Astrocyte (in vitro differentiated cells and primary cell): ENCODE measurements around the gene GFER. TPM values are rescaled to one million over a fixed set of nuclear protein-coding genes. Genes with fewer than 3 reads are reported as not detected.

Experiments used
- DNase-seq: peaks from one replicate; pipeline ENCODE4 v3.0.0-alpha.2; 2010; ENCODE audit warnings: low read depth
- FAIRE-seq: peaks from 2 replicates; lab custom pipeline; 2011; peaks lifted over from hg19 to GRCh38; lab: Jason Lieb, UNC
- H2AFZ ChIP-seq: 2 replicates; pipeline ENCODE4 v1.6.0; 2012; ENCODE audit warnings: low read depth, low read length, inconsistent platforms
- H3K27ac ChIP-seq: 2 replicates; pipeline ENCODE4 v1.5.1; 2011; ENCODE audit warnings: low read depth, low read length, inconsistent platforms
- H3K27me3 ChIP-seq: 2 replicates; pipeline ENCODE4 v1.6.0; 2011; ENCODE audit warnings: low read length, inconsistent platforms; ENCODE audit not compliant: insufficient read depth
- H3K36me3 ChIP-seq: 2 replicates; pipeline ENCODE4 v1.5.1; 2011; ENCODE audit warnings: low read length, inconsistent platforms; ENCODE audit not compliant: insufficient read depth
- H3K4me1 ChIP-seq: 2 replicates; pipeline ENCODE4 v1.5.1; 2011; ENCODE audit warnings: low read length, inconsistent platforms; ENCODE audit not compliant: insufficient read depth
- H3K4me2 ChIP-seq: 2 replicates; pipeline ENCODE4 v1.6.0; 2012; ENCODE audit warnings: low read length, inconsistent platforms
- H3K4me3 ChIP-seq: 2 replicates; pipeline ENCODE4 v1.5.1; 2011; ENCODE audit warnings: low read depth, mild to moderate bottlenecking, low read length, inconsistent platforms; ENCODE audit not compliant: insufficient read depth
- H3K79me2 ChIP-seq: 2 replicates; pipeline ENCODE4 v1.6.0; 2012; ENCODE audit warnings: mild to moderate bottlenecking, low read length, inconsistent platforms; ENCODE audit not compliant: insufficient read depth
- H3K9ac ChIP-seq: 2 replicates; pipeline ENCODE4 v1.6.0; 2012; ENCODE audit warnings: mild to moderate bottlenecking, low read length, inconsistent platforms
- H3K9me3 ChIP-seq: 2 replicates; pipeline ENCODE4 v1.5.1; 2012; ENCODE audit warnings: low read depth, mild to moderate bottlenecking, low read length, inconsistent platforms; ENCODE audit not compliant: insufficient read depth
- H4K20me1 ChIP-seq: 2 replicates; pipeline ENCODE4 v1.6.0; 2012; ENCODE audit warnings: low read length, inconsistent platforms; ENCODE audit not compliant: insufficient read depth
- H3K27ac Mint-ChIP-seq: one replicate; pipeline ENCODE4 v1.8.0; 2021; ENCODE audit warnings: mild to moderate bottlenecking, mixed read lengths; ENCODE audit not compliant: unreplicated experiment
- H3K27me3 Mint-ChIP-seq: one replicate; pipeline ENCODE4 v1.8.0; 2021; ENCODE audit warnings: low read depth, mixed read lengths; ENCODE audit not compliant: unreplicated experiment
- H3K36me3 Mint-ChIP-seq: one replicate; pipeline ENCODE4 v1.8.0; 2021; ENCODE audit warnings: low read depth, mixed read lengths; ENCODE audit not compliant: unreplicated experiment
- H3K4me1 Mint-ChIP-seq: one replicate; pipeline ENCODE4 v1.8.0; 2021; ENCODE audit warnings: low read depth, mixed read lengths; ENCODE audit not compliant: unreplicated experiment
- H3K4me3 Mint-ChIP-seq: one replicate; pipeline ENCODE4 v1.8.0; 2021; ENCODE audit warnings: mild to moderate bottlenecking, moderate library complexity, mixed read lengths; ENCODE audit not compliant: unreplicated experiment
- H3K9me3 Mint-ChIP-seq: one replicate; pipeline ENCODE4 v1.8.0; 2021; ENCODE audit warnings: mild to moderate bottlenecking, mixed read lengths; ENCODE audit not compliant: unreplicated experiment
- EZH2 ChIP-seq: IDR thresholded peaks from 2 replicates; pipeline ENCODE4 v1.6.1; 2012; ENCODE audit warnings: mild to moderate bottlenecking, low read length, inconsistent platforms; ENCODE audit not compliant: insufficient read depth
- total RNA-seq: library from RNA; stranded (reverse); gene quantifications from 2 replicates; pipeline ENCODE4 v1.2.1, GENCODE V29; 2021
- TF ChIP-seq, protein P1 (sequence below): IDR thresholded peaks from 2 replicates; pipeline ENCODE4 v1.5.1; 2011; ENCODE audit warnings: low read depth, mild to moderate bottlenecking, inconsistent platforms, low read length, moderate library complexity; ENCODE audit not compliant: insufficient read depth

The GFER gene
- total RNA-seq, 1 donor from 2014 or later, result 30.4 TPM

DNA sequence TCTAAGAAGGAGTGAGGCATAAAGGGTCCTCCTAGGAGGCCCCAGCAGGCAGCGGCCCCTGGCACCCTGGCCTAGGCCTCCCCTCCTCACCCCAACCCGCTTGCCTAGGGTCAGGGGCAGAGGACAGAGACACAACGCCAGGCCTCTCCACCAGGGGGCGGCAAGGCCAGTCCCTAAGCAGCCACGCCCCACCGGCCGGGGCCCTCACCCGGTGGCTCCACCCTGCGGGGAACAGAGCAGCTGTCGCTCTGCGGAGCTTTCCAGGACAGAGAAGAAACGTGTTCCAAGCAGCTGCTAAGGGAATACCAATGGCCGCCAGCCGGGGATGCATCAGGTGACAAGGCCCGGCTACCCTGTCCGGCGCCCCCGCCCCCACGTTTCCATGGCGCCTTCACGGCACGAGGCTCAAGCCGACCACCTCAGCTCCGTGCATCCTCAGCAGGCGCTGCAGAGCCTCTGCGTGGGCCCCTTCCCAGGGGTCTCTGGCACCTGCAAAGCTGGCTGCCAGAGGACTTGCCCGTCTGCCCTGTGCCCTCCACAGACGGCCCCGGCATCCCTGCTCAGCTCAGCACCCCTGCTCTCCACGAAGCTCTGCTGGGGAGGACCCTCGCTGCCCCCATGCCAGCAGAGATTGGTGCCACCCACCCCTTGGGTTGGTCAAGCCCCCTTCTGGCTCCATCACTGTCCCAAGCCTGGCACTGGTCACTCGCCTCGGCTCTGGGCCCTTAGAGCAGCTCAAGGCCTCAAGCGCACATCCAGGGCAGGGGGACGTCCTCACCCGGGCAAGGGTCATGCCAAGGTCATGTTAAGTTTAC, 20.0 kb downstream of the GFER start:
- no peaks in the 10 kb centered on the region for H3K9me3 ChIP-seq
- peak; percentile 50 for DNase-seq
- Mint-ChIP-seq H3K4me1 (peaks cover 18% of the 10 kb centered on the region), H3K27ac (peak overlapping the region; percentile 41), H3K27me3 (no peaks in the 10 kb centered on the region), H3K9me3 (no peaks in the 10 kb centered on the region), H3K4me3 (no peak overlapping the region), H3K36me3 (peaks cover 5% of the 10 kb centered on the region)
- no peak for TF ChIP-seq EZH2
- TF ChIP-seq, protein P1, sequence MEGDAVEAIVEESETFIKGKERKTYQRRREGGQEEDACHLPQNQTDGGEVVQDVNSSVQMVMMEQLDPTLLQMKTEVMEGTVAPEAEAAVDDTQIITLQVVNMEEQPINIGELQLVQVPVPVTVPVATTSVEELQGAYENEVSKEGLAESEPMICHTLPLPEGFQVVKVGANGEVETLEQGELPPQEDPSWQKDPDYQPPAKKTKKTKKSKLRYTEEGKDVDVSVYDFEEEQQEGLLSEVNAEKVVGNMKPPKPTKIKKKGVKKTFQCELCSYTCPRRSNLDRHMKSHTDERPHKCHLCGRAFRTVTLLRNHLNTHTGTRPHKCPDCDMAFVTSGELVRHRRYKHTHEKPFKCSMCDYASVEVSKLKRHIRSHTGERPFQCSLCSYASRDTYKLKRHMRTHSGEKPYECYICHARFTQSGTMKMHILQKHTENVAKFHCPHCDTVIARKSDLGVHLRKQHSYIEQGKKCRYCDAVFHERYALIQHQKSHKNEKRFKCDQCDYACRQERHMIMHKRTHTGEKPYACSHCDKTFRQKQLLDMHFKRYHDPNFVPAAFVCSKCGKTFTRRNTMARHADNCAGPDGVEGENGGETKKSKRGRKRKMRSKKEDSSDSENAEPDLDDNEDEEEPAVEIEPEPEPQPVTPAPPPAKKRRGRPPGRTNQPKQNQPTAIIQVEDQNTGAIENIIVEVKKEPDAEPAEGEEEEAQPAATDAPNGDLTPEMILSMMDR, result peak; percentile 66
- H3K9ac ChIP-seq, result no peak overlapping the region
- peak overlapping the region; percentile 68 for H3K4me2 ChIP-seq
- no peaks in the 10 kb centered on the region for H3K27me3 ChIP-seq
- H3K4me3 ChIP-seq, result no peak overlapping the region
- no peak overlapping the region for H2AFZ ChIP-seq
- H3K79me2 ChIP-seq, result peaks cover 80% of the 10 kb centered on the region
- peaks cover 82% of the 10 kb centered on the region for H4K20me1 ChIP-seq
- peak; percentile 62 for FAIRE-seq
- H3K36me3 ChIP-seq, result peaks cover 2% of the 10 kb centered on the region
- no peak overlapping the region for H3K27ac ChIP-seq
- H3K4me1 ChIP-seq, result peaks cover 32% of the 10 kb centered on the region

DNA sequence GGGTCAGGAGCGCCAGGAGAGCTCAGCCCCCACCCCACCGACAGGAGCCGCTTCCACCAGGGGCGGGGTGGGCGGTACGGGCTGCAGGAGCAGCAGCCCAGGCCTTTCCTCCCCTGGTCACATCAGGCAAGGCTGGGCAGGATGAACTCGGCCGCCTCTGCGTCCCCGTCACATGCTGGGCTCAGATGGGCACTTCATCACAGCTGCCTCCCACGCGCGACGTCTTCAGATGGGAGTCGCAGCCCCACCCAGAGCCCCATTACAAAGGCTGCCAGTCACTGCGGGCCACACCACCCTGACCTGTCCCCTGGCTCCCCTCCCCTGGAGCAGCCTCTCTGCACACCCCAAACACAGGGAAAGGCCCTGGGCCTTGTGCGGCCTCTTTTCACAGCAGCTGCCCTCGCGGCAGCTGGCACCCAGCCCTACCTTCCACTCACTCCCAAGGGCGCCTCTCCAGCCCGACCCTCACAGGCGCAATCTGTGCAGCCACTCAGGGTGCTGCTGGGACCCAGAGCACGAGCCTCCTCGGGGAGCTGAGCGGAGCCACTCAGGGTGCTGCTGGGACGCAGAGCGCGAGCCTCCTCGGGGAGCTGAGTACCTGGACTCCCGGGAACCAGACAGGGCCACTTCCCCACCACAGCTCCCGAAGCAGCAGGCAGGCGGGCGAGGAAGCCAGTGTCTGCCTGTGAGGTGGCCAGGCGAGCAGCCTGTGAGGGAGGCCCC, 21.0 kb downstream of the GFER start:
- Mint-ChIP-seq H3K27ac (no peak overlapping the region), H3K4me3 (no peak overlapping the region)

More for the DNA sequence above, 21.0 kb downstream of the GFER start:
- peaks cover 34% of the 10 kb centered on the region for H3K4me1 ChIP-seq
- Mint-ChIP-seq H3K4me1 (peaks cover 18% of the 10 kb centered on the region), H3K36me3 (peaks cover 5% of the 10 kb centered on the region), H3K9me3 (no peaks in the 10 kb centered on the region), H3K27me3 (no peaks in the 10 kb centered on the region)
- DNase-seq (no peak), FAIRE-seq (no peak)
- peaks cover 87% of the 10 kb centered on the region for H3K79me2 ChIP-seq
- H3K27ac ChIP-seq, result no peak overlapping the region
- no peaks in the 10 kb centered on the region for H3K9me3 ChIP-seq
- no peak overlapping the region for H3K4me3 ChIP-seq
- peaks cover 81% of the 10 kb centered on the region for H4K20me1 ChIP-seq
- peaks cover 2% of the 10 kb centered on the region for H3K36me3 ChIP-seq
- H3K9ac ChIP-seq, result no peak overlapping the region
- no peak overlapping the region for H2AFZ ChIP-seq
- peak overlapping the region; percentile 15 for H3K4me2 ChIP-seq
- TF ChIP-seq, protein P1, result no peak
- no peak for TF ChIP-seq EZH2
- no peaks in the 10 kb centered on the region for H3K27me3 ChIP-seq
